DMS53 treated with DMSO at 0.1 percent for 48 hours (cell line): ENCODE measurements around the gene THAP11.

Experiments used
- DNase-seq: peaks from one replicate; lab custom pipeline; 2025; ENCODE audit not compliant: unreplicated experiment; lab: John Stamatoyannopoulos, UW

The THAP11 gene

GRCh38 chr16:67841816-67842508 is at the start of gene THAP11:
Gene THAP11, plus strand, starts transcription at chr16:67842320. Its CDS starts 235 bp downstream, at chr16:67842555.
- peak; percentile 81 for DNase-seq

GRCh38 chr16:67796099-67796718 is 45.9 kb upstream of the THAP11 start:
- DNase-seq: no peak

- no peak for DNase-seq
Observed at GRCh38 chr16:67800338-67800926, 41.7 kb upstream of the THAP11 start.

- no peak for DNase-seq
Observed at GRCh38 chr16:67801241-67801640, 40.9 kb upstream of the THAP11 start.

- no peak for DNase-seq
Observed at GRCh38 chr16:67801883-67802282, 40.2 kb upstream of the THAP11 start.

GRCh38 chr16:67803894-67804293 is 38.2 kb upstream of the THAP11 start:
- no peak for DNase-seq

- no peak for DNase-seq
Observed at GRCh38 chr16:67804853-67805542, 37.1 kb upstream of the THAP11 start.

- DNase-seq: no peak
Observed at GRCh38 chr16:67805718-67806427, 36.2 kb upstream of the THAP11 start.

- DNase-seq: peak; percentile 95
Observed at GRCh38 chr16:67806428-67807147, 35.5 kb upstream of the THAP11 start, which contains the start of the genes RANBP10 and TSNAXIP1. Gene RANBP10, minus strand, starts transcription at chr16:67806560. Its CDS starts 24 bp downstream, at chr16:67806536. Gene TSNAXIP1, plus strand, starts transcription at chr16:67806889. Its CDS starts 261 bp downstream, at chr16:67807150.

- no peak for DNase-seq
Observed at GRCh38 chr16:67807148-67807682, 34.9 kb upstream of the THAP11 start.

GRCh38 chr16:67811899-67812298 is 30.2 kb upstream of the THAP11 start:
- DNase-seq: no peak

- no peak for DNase-seq
Observed at GRCh38 chr16:67814567-67814966, 27.6 kb upstream of the THAP11 start.

- DNase-seq: no peak
Observed at GRCh38 chr16:67820608-67821259, 21.4 kb upstream of the THAP11 start.

- no peak for DNase-seq
Observed at GRCh38 chr16:67822511-67822910, 19.6 kb upstream of the THAP11 start.

- no peak for DNase-seq
Observed at GRCh38 chr16:67825119-67825518, 17.0 kb upstream of the THAP11 start.

- no peak for DNase-seq
Observed at GRCh38 chr16:67825906-67826305, 16.2 kb upstream of the THAP11 start.

GRCh38 chr16:67828651-67829050 is 13.5 kb upstream of the THAP11 start:
- no peak for DNase-seq

GRCh38 chr16:67833030-67833414 is 9.1 kb upstream of the THAP11 start:
- DNase-seq: no peak

GRCh38 chr16:67833415-67834241 is 8.5 kb upstream of the THAP11 start:
- DNase-seq: peak; percentile 71
